ENCODE data around the gene ANKRD63.

DNA sequence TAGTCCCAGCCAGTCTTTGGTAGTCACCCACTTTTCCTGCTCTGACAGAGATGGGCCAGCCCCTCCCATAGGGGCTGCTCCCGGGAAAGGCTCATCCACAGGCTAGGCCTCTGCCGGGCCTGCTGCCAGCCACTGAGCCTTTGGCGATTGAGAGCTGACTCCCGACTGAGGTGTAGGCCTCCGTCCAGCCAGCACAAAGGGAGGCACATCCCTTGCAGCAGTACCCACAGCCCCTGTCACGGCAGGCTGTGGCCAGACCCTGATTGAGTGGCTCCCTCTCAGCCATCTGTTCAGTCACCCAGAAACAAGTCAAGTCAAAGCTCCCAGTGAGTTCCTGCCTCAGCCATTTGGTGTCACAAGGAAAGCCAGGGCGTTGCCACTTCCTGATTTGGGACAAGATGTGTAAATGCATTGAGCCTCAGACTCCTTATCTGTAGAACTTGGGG, 50.2 kb downstream of the ANKRD63 start:
- TF ChIP-seq, protein P1, sequence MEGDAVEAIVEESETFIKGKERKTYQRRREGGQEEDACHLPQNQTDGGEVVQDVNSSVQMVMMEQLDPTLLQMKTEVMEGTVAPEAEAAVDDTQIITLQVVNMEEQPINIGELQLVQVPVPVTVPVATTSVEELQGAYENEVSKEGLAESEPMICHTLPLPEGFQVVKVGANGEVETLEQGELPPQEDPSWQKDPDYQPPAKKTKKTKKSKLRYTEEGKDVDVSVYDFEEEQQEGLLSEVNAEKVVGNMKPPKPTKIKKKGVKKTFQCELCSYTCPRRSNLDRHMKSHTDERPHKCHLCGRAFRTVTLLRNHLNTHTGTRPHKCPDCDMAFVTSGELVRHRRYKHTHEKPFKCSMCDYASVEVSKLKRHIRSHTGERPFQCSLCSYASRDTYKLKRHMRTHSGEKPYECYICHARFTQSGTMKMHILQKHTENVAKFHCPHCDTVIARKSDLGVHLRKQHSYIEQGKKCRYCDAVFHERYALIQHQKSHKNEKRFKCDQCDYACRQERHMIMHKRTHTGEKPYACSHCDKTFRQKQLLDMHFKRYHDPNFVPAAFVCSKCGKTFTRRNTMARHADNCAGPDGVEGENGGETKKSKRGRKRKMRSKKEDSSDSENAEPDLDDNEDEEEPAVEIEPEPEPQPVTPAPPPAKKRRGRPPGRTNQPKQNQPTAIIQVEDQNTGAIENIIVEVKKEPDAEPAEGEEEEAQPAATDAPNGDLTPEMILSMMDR (IDR thresholded peaks at IDR 0.05), result no peak
- TF ChIP-seq POLR2A (IDR thresholded peaks at IDR 0.05) (no peak), POLR2AphosphoS5 (IDR thresholded peaks at IDR 0.05) (no peak), EP300 (IDR thresholded peaks at IDR 0.05) (no peak)

Data from gastroesophageal sphincter (tissue), 3 donors.